Measurements from ENCODE around the gene IDH2.
A peak's percentile ranks its signal among the peaks of the same experiment; 100 is the strongest.
"Not testable (repeated sequence)": the region's sequence is repeated elsewhere in the genome, so short reads cannot be mapped to it uniquely, and the experiment has no call there.

Gene IDH2

GRCh38 chr15:90113166-90113565, 10.9 kb upstream of the IDH2 start:
- no peak for DNase-seq

GRCh38 chr15:90109163-90109751, 7.0 kb upstream of the IDH2 start:
- DNase-seq, result not testable (repeated sequence)

GRCh38 chr15:90108038-90108437, 5.8 kb upstream of the IDH2 start:
- not testable (repeated sequence) for DNase-seq

- DNase-seq, result peak; percentile 35
Observed at GRCh38 chr15:90106522-90107117, 4.4 kb upstream of the IDH2 start.

GRCh38 chr15:90105521-90105920, 3.3 kb upstream of the IDH2 start:
- DNase-seq, result no peak

GRCh38 chr15:90104551-90104950, 2.3 kb upstream of the IDH2 start:
- DNase-seq, result no peak

GRCh38 chr15:90103701-90104329, 1.5 kb upstream of the IDH2 start:
- DNase-seq, result no peak

GRCh38 chr15:90101130-90101968, 919 bp downstream of the IDH2 start:
- no peak for DNase-seq

GRCh38 chr15:90099868-90100831, 2.1 kb downstream of the IDH2 start:
- DNase-seq, result peak; percentile 16

GRCh38 chr15:90099072-90099867, 3.0 kb downstream of the IDH2 start:
- no peak for DNase-seq

- no peak for DNase-seq
Observed at GRCh38 chr15:90097475-90097874, 4.8 kb downstream of the IDH2 start.

- DNase-seq, result no peak
Observed at GRCh38 chr15:90095521-90095959, 6.7 kb downstream of the IDH2 start.

- DNase-seq, result no peak
Observed at GRCh38 chr15:90091156-90091931, 10.9 kb downstream of the IDH2 start.

- DNase-seq, result no peak
Observed at GRCh38 chr15:90090226-90090848, 11.9 kb downstream of the IDH2 start.

GRCh38 chr15:90087454-90088154, 14.7 kb downstream of the IDH2 start:
- DNase-seq, result peak; percentile 38

- peak; percentile 42 for DNase-seq
Observed at GRCh38 chr15:90086868-90087268, 15.4 kb downstream of the IDH2 start.

GRCh38 chr15:90085565-90085964, 16.7 kb downstream of the IDH2 start:
- no peak for DNase-seq

GRCh38 chr15:90084876-90085423, 17.3 kb downstream of the IDH2 start:
- no peak for DNase-seq

- DNase-seq, result no peak
Observed at GRCh38 chr15:90083954-90084607, 18.2 kb downstream of the IDH2 start.

Data from HCEC 1CT (cell line).